ENCODE measurements around the gene RAP1A. TPM values are rescaled to one million over a fixed set of nuclear protein-coding genes. Genes with fewer than 3 reads are reported as not detected.
A peak's percentile ranks its signal among the peaks of the same experiment; 100 is the strongest.

RAP1A gene
- total RNA-seq, 1 experiment from 2014 or later = 19.0 TPM

- ATAC-seq = no peak
Observed at GRCh38 chr1:111649227-111649626, 29.6 kb downstream of the RAP1A start.

GRCh38 chr1:111649648-111650047 is 30.1 kb downstream of the RAP1A start:
- H3K27me3 ChIP-seq (ENCODE audit: low read length) = no peaks in the 10 kb centered on the region
- H3K4me3 ChIP-seq (ENCODE audit: low read length) = no peak overlapping the region
- TF ChIP-seq CTCF (conservative IDR thresholded peaks at IDR 0.05; ENCODE audit: low read depth, low read length) (no peak), EZH2 (IDR thresholded peaks at IDR 0.05; ENCODE audit: low read length, unreplicated experiment) (no peak), EZH2phosphoT487 (IDR thresholded peaks at IDR 0.05; ENCODE audit: borderline replicate concordance, low read length) (no peak)
- no peak overlapping the region for H3K9ac ChIP-seq (ENCODE audit: low read length)
- ATAC-seq (no peak), DNase-seq (peak; percentile 60)
- no peak overlapping the region for H3K27ac ChIP-seq (ENCODE audit: low read length)
- H3F3A ChIP-seq (ENCODE audit: low read length, unreplicated experiment) = no peaks in the 10 kb centered on the region
- intact Hi-C loops (cut with micrococcal nuclease) = no loop called here
- CTCF ChIA-PET = no interaction called here
- no peak overlapping the region for H2AFZ ChIP-seq (ENCODE audit: low read length)
- no peaks in the 10 kb centered on the region for H3K9me3 ChIP-seq (ENCODE audit: low read length)
- no peaks in the 10 kb centered on the region for H3K9me2 ChIP-seq (replicated peaks; ENCODE audit: low read length)
- H3K4me1 ChIP-seq (ENCODE audit: insufficient read depth, low read length) = peaks cover 9% of the 10 kb centered on the region
- POLR2A ChIA-PET (ENCODE audit: unreplicated experiment) = no interaction called here
- 0 out of 2 replicates have a peak, but pooled peaks cover 5% of the 10 kb centered on the region for H4K20me1 ChIP-seq (ENCODE audit: low read length)
- peaks cover 28% of the 10 kb centered on the region; the same call in 1 of the 2 replicates for H3K79me2 ChIP-seq (ENCODE audit: low read length)
- peak overlapping the region; percentile 26; the same call in 1 of the 2 replicates for H3K4me2 ChIP-seq (ENCODE audit: low read length)
- H3K36me3 ChIP-seq (ENCODE audit: low read depth, low read length) = no peaks in the 10 kb centered on the region
- BruUV-seq (replicated peaks) = no TSS peak

More at GRCh38 chr1:111649227-111649626, 29.6 kb downstream of the RAP1A start:
- no TSS peak for BruUV-seq (replicated peaks)
- no peak overlapping the region for H2AFZ ChIP-seq (ENCODE audit: low read length)
- no peaks in the 10 kb centered on the region for H3K36me3 ChIP-seq (ENCODE audit: low read depth, low read length)
- ChIA-PET CTCF (no interaction called here), POLR2A (ENCODE audit: unreplicated experiment) (no interaction called here)
- H3K27me3 ChIP-seq (ENCODE audit: low read length) = no peaks in the 10 kb centered on the region
- no peaks in the 10 kb centered on the region for H3F3A ChIP-seq (ENCODE audit: low read length, unreplicated experiment)
- H4K20me1 ChIP-seq (ENCODE audit: low read length) = 0 out of 2 replicates have a peak, but pooled peaks cover 5% of the 10 kb centered on the region
- H3K9ac ChIP-seq (ENCODE audit: low read length) = no peak overlapping the region
- H3K9me2 ChIP-seq (replicated peaks; ENCODE audit: low read length) = no peaks in the 10 kb centered on the region
- TF ChIP-seq EZH2phosphoT487 (IDR thresholded peaks at IDR 0.05; ENCODE audit: borderline replicate concordance, low read length) (no peak), EZH2 (IDR thresholded peaks at IDR 0.05; ENCODE audit: low read length, unreplicated experiment) (no peak), CTCF (conservative IDR thresholded peaks at IDR 0.05; ENCODE audit: low read depth, low read length) (no peak)
- peaks cover 32% of the 10 kb centered on the region; the same call in 1 of the 2 replicates for H3K79me2 ChIP-seq (ENCODE audit: low read length)
- H3K4me2 ChIP-seq (ENCODE audit: low read length) = peak overlapping the region; percentile 26; the same call in 1 of the 2 replicates
- no peaks in the 10 kb centered on the region for H3K9me3 ChIP-seq (ENCODE audit: low read length)
- peaks cover 9% of the 10 kb centered on the region for H3K4me1 ChIP-seq (ENCODE audit: insufficient read depth, low read length)
- no peak overlapping the region for H3K27ac ChIP-seq (ENCODE audit: low read length)
- no peak for DNase-seq
- H3K4me3 ChIP-seq (ENCODE audit: low read length) = no peak overlapping the region
- intact Hi-C loops (cut with micrococcal nuclease) = no loop called here

- H3K79me2 ChIP-seq (ENCODE audit: low read length) = peaks cover 22% of the 10 kb centered on the region; the same call in 1 of the 2 replicates
Observed at GRCh38 chr1:111653709-111654108, 34.1 kb downstream of the RAP1A start.

More at GRCh38 chr1:111653709-111654108, 34.1 kb downstream of the RAP1A start:
- H3F3A ChIP-seq (ENCODE audit: low read length, unreplicated experiment) = no peaks in the 10 kb centered on the region
- H3K4me3 ChIP-seq (ENCODE audit: low read length) = no peak overlapping the region
- no peaks in the 10 kb centered on the region for H3K9me2 ChIP-seq (replicated peaks; ENCODE audit: low read length)
- peaks cover 9% of the 10 kb centered on the region for H3K4me1 ChIP-seq (ENCODE audit: insufficient read depth, low read length)
- intact Hi-C loops (cut with micrococcal nuclease) = no loop called here
- TF ChIP-seq EZH2 (IDR thresholded peaks at IDR 0.05; ENCODE audit: low read length, unreplicated experiment) = no peak
- no peak for TF ChIP-seq CTCF (conservative IDR thresholded peaks at IDR 0.05; ENCODE audit: low read depth, low read length)
- no peak for TF ChIP-seq EZH2phosphoT487 (IDR thresholded peaks at IDR 0.05; ENCODE audit: borderline replicate concordance, low read length)
- no TSS peak for BruUV-seq (replicated peaks)
- H3K9ac ChIP-seq (ENCODE audit: low read length) = no peak overlapping the region
- no peak for ATAC-seq
- no peaks in the 10 kb centered on the region for H3K36me3 ChIP-seq (ENCODE audit: low read depth, low read length)
- H3K27ac ChIP-seq (ENCODE audit: low read length) = no peak overlapping the region
- H2AFZ ChIP-seq (ENCODE audit: low read length) = no peak overlapping the region
- H4K20me1 ChIP-seq (ENCODE audit: low read length) = no peaks in the 10 kb centered on the region
- H3K9me3 ChIP-seq (ENCODE audit: low read length) = no peaks in the 10 kb centered on the region
- no peaks in the 10 kb centered on the region for H3K27me3 ChIP-seq (ENCODE audit: low read length)
- POLR2A ChIA-PET (ENCODE audit: unreplicated experiment) = no interaction called here
- no peak for DNase-seq
- no peak overlapping the region for H3K4me2 ChIP-seq (ENCODE audit: low read length)
- CTCF ChIA-PET = no interaction called here

Data from PC-3 (cell line).